Stomach (tissue), 9 donors: ENCODE results near the gene GCSAM. TPM values are rescaled to one million over a fixed set of nuclear protein-coding genes. Genes with fewer than 3 reads are reported as not detected.

Experiments
- DNase-seq, 2 donors: peaks; one replicate each; pipeline versions ENCODE4 v3.0.0 to v3.0.0-alpha.2; 2013 to 2019
- H3K27ac ChIP-seq, 5 donors: fragments of 200-600 bp in 4 of 5; sonication (generic) in 4 of 5; one replicate each; pipeline ENCODE4 v1.5.1; 2013 to 2019; ENCODE audit warnings: mild to moderate bottlenecking in 1 of 5, moderate library complexity in 1 of 5
- H3K27me3 ChIP-seq, 3 donors: fragments of 200-600 bp; sonication (generic); one replicate each; pipeline ENCODE4 v1.5.1; 2017 to 2019; ENCODE audit warnings: mixed run types in 1 of 3
- H3K36me3 ChIP-seq, 4 donors: fragments of 200-600 bp; sonication (generic); 1 replicate in 3 of 4; 2 replicates in 1 of 4; pipeline ENCODE4 v1.5.1; 2016 to 2019
- H3K4me1 ChIP-seq, 4 donors: fragments of 200-600 bp; sonication (generic); one replicate each; pipeline ENCODE4 v1.5.1; 2016 to 2019
- H3K4me3 ChIP-seq, 4 donors: fragments of 200-600 bp; sonication (generic) in 3 of 4; one replicate each; pipeline ENCODE4 v1.5.1; 2016 to 2019; ENCODE audit warnings: mild to moderate bottlenecking in 1 of 4
- H3K9me3 ChIP-seq, 4 donors: fragments of 200-600 bp; sonication (generic); one replicate each; pipeline ENCODE4 v1.5.1; 2016 to 2019
- CTCF ChIP-seq, 7 experiments: fragments of 450-650 bp in 4 of 7; fragments of 200-600 bp in 3 of 7; sonication (generic) in 3 of 7; IDR thresholded peaks; one replicate each; pipeline ENCODE4 v1.5.1; 2016 to 2019; ENCODE audit warnings: antibody characterized with exemption in 7 of 7, control low read depth in 2 of 7, mild to moderate bottlenecking in 1 of 7
- EP300 ChIP-seq: sonication (generic); formaldehyde crosslinking; IDR thresholded peaks from one replicate; pipeline ENCODE4 v1.6.1; 2017; ENCODE audit warnings: antibody characterized with exemption
- POLR2A ChIP-seq, 4 donors: fragments of 450-650 bp; IDR thresholded peaks; one replicate each; pipeline ENCODE4 v1.6.1; 2016; ENCODE audit warnings: antibody characterized with exemption in 4 of 4, control low read depth in 2 of 4, mild to moderate bottlenecking in 1 of 4, moderate library complexity in 1 of 4
- POLR2AphosphoS5 ChIP-seq, 3 donors: sonication (generic); formaldehyde crosslinking; IDR thresholded peaks; one replicate each; pipeline ENCODE4 v1.6.1; 2016; ENCODE audit warnings: antibody characterized with exemption in 3 of 3
- WGBS, 5 donors: extraction: QIAGEN DNeasy Blood & Tissue Kit in 3 of 5; methylation state at CpG; one replicate each; pipeline versions ENCODE4 v1.1.5 to v1.1.7; 2013 to 2018; 5-methylcytosine and 5-hydroxymethylcytosine counted together
- intact Hi-C: fragments of 100-400 bp; cut with DNase I; formaldehyde crosslinking; loops from one replicate; pipeline ENCODE4 v1.15.1; 2023; ENCODE audit warnings: low total_unique reads
- polyA plus RNA-seq, 3 donors: library from polyadenylated mRNA; stranded (reverse); fragments of 200-250 nt; gene quantifications; one replicate each; pipeline ENCODE4 v1.2.3, GENCODE V29; 2013
- total RNA-seq, 5 donors: library from RNA; depleted of rRNA; stranded (reverse); fragments of >200 nt; gene quantifications; one replicate each; pipeline versions ENCODE4 v1.1.0 to v1.2.3, GENCODE V29; 2014 to 2016
- donor health status: healthy with polysubstance abuse.
- donor health status: Bipolar disorder and iron deficiency.
- donor health status: healthy.

The GCSAM gene
- total and polyA plus RNA-seq, 8 donors = 0.73 to 2.3 (median 2.3) TPM; not detected in 5

- WGBS, 5 donors = 21 to 43% (median 33%) methylated on average over 14 of the region's 14 CpGs
- DNase-seq = peak in 1 of 2 donors; percentile 36
- H3K9me3 ChIP-seq = no peaks in the 10 kb centered on the region
- intact Hi-C loops = no loop called here
- H3K27ac ChIP-seq = peak overlapping the region; percentile 84 to 95 (median 89)
- no peaks in the 10 kb centered on the region for H3K36me3 ChIP-seq
- peaks cover 0 to 7% (median 0%) of the 10 kb centered on the region in 3 donors for H3K27me3 ChIP-seq
- no peak for TF ChIP-seq EP300
- TF ChIP-seq POLR2A (IDR thresholded peaks at IDR 0.05) = no peak
- no peak for TF ChIP-seq CTCF (IDR thresholded peaks at IDR 0.05)
- no peak for TF ChIP-seq POLR2AphosphoS5 (IDR thresholded peaks at IDR 0.05)
- H3K4me3 ChIP-seq = peak overlapping the region; percentile 46 to 63 (median 54)
- peaks cover 7 to 54% (median 47%) of the 10 kb centered on the region in 4 donors for H3K4me1 ChIP-seq
Observed at GRCh38 chr3:112086875-112087524, 46.0 kb downstream of the GCSAM start.

DNA sequence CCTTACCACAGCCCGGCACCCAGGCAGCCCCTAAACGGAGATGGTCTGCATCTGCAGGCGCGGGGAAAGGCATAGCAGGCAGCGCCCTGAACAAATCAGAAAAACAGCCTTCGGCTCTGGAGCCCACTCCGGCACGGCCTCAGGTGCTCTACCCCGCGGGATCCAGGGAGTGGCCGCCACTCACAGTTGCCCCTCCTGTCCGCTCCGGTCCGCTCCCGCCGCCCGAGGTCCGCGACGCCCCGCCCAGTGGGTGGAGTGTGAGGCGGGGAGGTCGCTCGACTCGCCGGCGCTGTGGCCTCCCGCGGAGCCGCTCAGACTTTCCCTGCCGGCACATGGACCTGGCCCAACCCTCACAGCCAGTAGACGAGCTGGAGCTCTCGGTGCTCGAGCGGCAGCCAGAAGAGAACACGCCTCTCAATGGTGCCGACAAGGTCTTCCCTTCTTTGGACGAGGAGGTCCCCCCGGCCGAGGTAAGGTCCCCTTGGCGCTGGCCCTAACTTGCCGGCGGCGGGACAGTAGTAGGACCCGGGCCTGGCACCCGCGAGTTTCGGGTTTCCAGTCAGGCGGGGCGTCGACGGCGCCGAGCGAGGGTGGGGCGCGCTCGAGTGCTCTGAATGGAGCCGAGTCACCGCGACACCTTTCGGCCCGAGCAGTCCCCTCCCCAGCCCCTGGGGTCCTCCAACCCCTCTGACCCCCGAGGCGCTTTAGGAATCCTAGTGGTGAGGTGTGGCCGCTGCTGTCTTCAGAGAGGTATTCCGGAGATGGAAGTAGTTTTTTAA lies 46.8 kb downstream of the GCSAM start, which contains the start of gene C3orf52:
TSS of gene C3orf52 (plus strand) at position 314 of the 779 bp plus-strand sequence. CDS start at position 333, 19 bp downstream.
- peaks cover 0 to 7% (median 0%) of the 10 kb centered on the region in 3 donors for H3K27me3 ChIP-seq
- H3K9me3 ChIP-seq = no peaks in the 10 kb centered on the region
- intact Hi-C loops = no loop called here
- H3K36me3 ChIP-seq = no peaks in the 10 kb centered on the region
- peak within 1 kb of the TSS; percentile 46 to 63 (median 54) for H3K4me3 ChIP-seq
- DNase-seq = peak; percentile 94 to 96
- peaks cover 7 to 46% (median 43%) of the 10 kb centered on the region in 4 donors for H3K4me1 ChIP-seq
- H3K27ac ChIP-seq = peak within 1 kb of the TSS; percentile 84 to 95 (median 89)
- TF ChIP-seq EP300 (no peak), POLR2A (IDR thresholded peaks at IDR 0.05) (peak in 1 of 4 donors; percentile 84), POLR2AphosphoS5 (IDR thresholded peaks at IDR 0.05) (peak in 2 of 3 donors; percentile 90 to 94)
- WGBS, 5 donors = 1 to 3% (median 1%) methylated on average over 23 to 67 of the region's 67 CpGs

DNA sequence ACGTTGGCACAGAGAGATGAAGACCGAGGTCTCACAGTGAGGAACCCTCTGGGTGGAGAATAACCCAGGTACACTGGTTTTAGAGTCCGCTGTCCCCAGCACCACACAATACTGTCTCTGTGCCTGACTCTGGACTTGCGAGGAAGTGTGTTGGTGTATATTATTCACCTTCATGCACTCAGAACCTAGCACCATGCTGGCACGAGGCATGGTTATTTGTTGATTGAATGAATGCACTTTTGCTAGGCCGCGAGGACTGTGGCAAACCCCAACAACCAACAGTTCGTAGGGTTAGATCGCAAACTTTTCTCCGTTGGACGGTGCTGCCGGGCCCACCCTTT lies 47.3 kb downstream of the GCSAM start:
- intact Hi-C loops = no loop called here
- Histone ChIP-seq H3K4me3 (peak overlapping the region; percentile 46 to 63 (median 54)), H3K4me1 (peaks cover 4 to 41% (median 38%) of the 10 kb centered on the region in 4 donors), H3K27ac (peak overlapping the region; percentile 84 to 95 (median 89)), H3K9me3 (no peaks in the 10 kb centered on the region), H3K27me3 (peaks cover 0 to 7% (median 0%) of the 10 kb centered on the region in 3 donors), H3K36me3 (no peaks in the 10 kb centered on the region)
- TF ChIP-seq CTCF (IDR thresholded peaks at IDR 0.05) (no peak), POLR2A (IDR thresholded peaks at IDR 0.05) (no peak), POLR2AphosphoS5 (IDR thresholded peaks at IDR 0.05) (no peak), EP300 (no peak)
- DNase-seq = no peak
- 18 to 28% (median 22%) methylated on average over 10 to 12 of the region's 12 CpGs for WGBS, 5 donors

DNA sequence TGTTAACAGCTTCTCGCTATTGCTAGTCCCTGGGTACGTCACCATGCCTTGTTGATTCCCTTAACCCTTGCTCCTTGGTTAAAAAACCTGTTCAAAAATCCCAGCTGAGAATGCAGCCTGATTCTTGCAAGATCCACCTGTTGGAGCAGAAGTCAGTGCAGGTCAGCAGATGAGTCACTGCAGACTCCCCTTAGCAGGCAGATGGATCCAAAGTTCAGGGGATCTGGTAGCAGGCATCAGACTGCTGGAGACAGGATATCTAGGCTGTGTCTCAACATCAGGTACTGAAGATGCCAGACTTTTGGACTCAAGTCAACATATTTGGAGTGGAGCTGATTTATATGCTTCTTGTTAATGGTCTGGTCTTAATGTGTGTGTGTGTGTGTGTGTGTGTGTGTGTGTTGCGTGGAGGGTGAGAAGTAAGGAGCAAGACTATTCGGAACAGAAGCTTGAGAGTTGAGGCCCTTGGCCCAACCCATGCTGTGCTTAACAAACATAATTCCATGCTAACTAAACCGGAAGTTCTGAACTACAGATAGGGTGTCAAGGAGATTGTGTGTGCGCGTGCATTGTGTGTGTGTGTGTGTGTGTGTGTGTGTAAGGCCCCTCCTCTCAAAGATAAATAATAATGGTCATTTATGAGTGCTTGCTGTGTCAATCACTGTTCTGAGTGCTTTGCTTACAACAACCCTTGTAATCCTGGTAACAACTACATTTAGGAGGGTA lies 47.9 kb downstream of the GCSAM start:
- Histone ChIP-seq H3K27me3 (peaks cover 0 to 7% (median 0%) of the 10 kb centered on the region in 3 donors), H3K36me3 (no peaks in the 10 kb centered on the region), H3K4me1 (peaks cover 0 to 35% (median 34%) of the 10 kb centered on the region in 4 donors), H3K4me3 (peak overlapping the region in 1 of 4 donors; percentile 56), H3K27ac (peak overlapping the region; percentile 84 to 95 (median 89)), H3K9me3 (no peaks in the 10 kb centered on the region)
- intact Hi-C loops = no loop called here
- DNase-seq = peak in 1 of 2 donors; percentile 72
- TF ChIP-seq POLR2A (IDR thresholded peaks at IDR 0.05) = no peak
- TF ChIP-seq POLR2AphosphoS5 (IDR thresholded peaks at IDR 0.05) = no peak
- no peak for TF ChIP-seq EP300
- TF ChIP-seq CTCF (IDR thresholded peaks at IDR 0.05) = no peak
- 47 to 75% (median 56%) methylated on average over 7 of the region's 7 CpGs for WGBS, 5 donors
